Smooth muscle cell of the umbilical artery (primary cell): ENCODE results near the gene SLC39A3. TPM values are rescaled to one million over a fixed set of nuclear protein-coding genes. Genes with fewer than 3 reads are reported as not detected.

Experiments
- total RNA-seq: library from RNA; depleted of rRNA; stranded (reverse); fragments of >200 nt; gene quantifications from 2 replicates; pipeline ENCODE4 v1.2.3, GENCODE V29; 2014

Gene SLC39A3
- total RNA-seq, result 23.6 and 29.4 TPM in 2 replicates

GRCh38 chr19:2739602-2740313 lies at the start of gene SLC39A3:
Gene SLC39A3, minus strand, starts transcription at chr19:2740017. Its CDS starts 2,760 bp downstream, at chr19:2737257.

GRCh38 chr19:2785244-2785997 lies 45.6 kb upstream of the SLC39A3 start, which contains the start of gene THOP1:
Gene THOP1, plus strand, starts transcription at chr19:2785503. Its CDS starts 160 bp downstream, at chr19:2785663.

GRCh38 chr19:2782936-2783780 lies 43.3 kb upstream of the SLC39A3 start, which contains the start of gene SGTA:
Gene SGTA, minus strand, starts transcription at chr19:2783273. Its CDS starts 14,205 bp downstream, at chr19:2769068.

GRCh38 chr19:2720777-2721569 lies 18.8 kb downstream of the SLC39A3 start, which contains the start of gene DIRAS1:
Gene DIRAS1, minus strand, starts transcription at chr19:2721372. Its CDS starts 3,566 bp downstream, at chr19:2717806.

GRCh38 chr19:2702170-2703076 lies 37.4 kb downstream of the SLC39A3 start, which contains the start of gene GNG7:
Gene GNG7, minus strand, starts transcription at chr19:2702694. Its CDS starts 182,006 bp downstream, at chr19:2520688.

Other genes with a start within 250 kb of the SLC39A3 start
- 0.09 and 0.30 TPM in 2 replicates for gene GNG7, start 37.3 kb downstream of the SLC39A3 start, total RNA-seq
- gene DIRAS1, start 18.6 kb downstream of the SLC39A3 start, total RNA-seq, result 0.59 and 1.0 TPM in 2 replicates
- gene SGTA, start 43.3 kb upstream of the SLC39A3 start, total RNA-seq, result 24.3 and 46.1 TPM in 2 replicates
- 60.0 and 90.5 TPM in 2 replicates for gene THOP1, start 45.5 kb upstream of the SLC39A3 start, total RNA-seq
- 2.9 and 5.0 TPM in 2 replicates for gene ZNF554, start 79.9 kb upstream of the SLC39A3 start, total RNA-seq
- gene ZNF555, start 101.5 kb upstream of the SLC39A3 start, total RNA-seq, result 7.2 and 8.3 TPM in 2 replicates
- gene ZNF556, start 127.3 kb upstream of the SLC39A3 start, total RNA-seq, result not detected in 2 replicates
- gene ZNF57, start 160.9 kb upstream of the SLC39A3 start, total RNA-seq, result 3.0 and 3.7 TPM in 2 replicates
- 4.2 and 5.0 TPM in 2 replicates for gene ZNF77, start 205.0 kb upstream of the SLC39A3 start, total RNA-seq
- 0.55 and 0.89 TPM in 2 replicates for gene TLE6, start 237.5 kb upstream of the SLC39A3 start, total RNA-seq